Activated CD8-positive, alpha-beta memory T cell treated with anti-CD3 and anti-CD28 coated beads, Interleukin-2, amount 50 U/mL, for 24 hours (primary cell): Measurements from ENCODE around the gene MEF2A.

Experiments used
- DNase-seq: peaks from one replicate; pipeline ENCODE4 v3.0.0-alpha.2; 2020; ENCODE audit errors: extremely low read depth

The MEF2A gene

GRCh38 chr15:99704444-99704838, 138.7 kb downstream of the MEF2A start:
- no peak for DNase-seq

- no peak for DNase-seq
These were observed 140.9 kb downstream of the MEF2A start for GRCh38 chr15:99706557-99707303.

GRCh38 chr15:99707473-99708270, 141.9 kb downstream of the MEF2A start:
- no peak for DNase-seq

GRCh38 chr15:99708563-99708962, 142.8 kb downstream of the MEF2A start:
- no peak for DNase-seq

GRCh38 chr15:99709243-99709986, 143.6 kb downstream of the MEF2A start:
- DNase-seq, result no peak

- DNase-seq, result no peak
These were observed 145.8 kb downstream of the MEF2A start for GRCh38 chr15:99711625-99712024.

GRCh38 chr15:99712415-99712814, 146.6 kb downstream of the MEF2A start:
- DNase-seq, result no peak

GRCh38 chr15:99716540-99717095, 150.8 kb downstream of the MEF2A start:
- DNase-seq, result no peak

- no peak for DNase-seq
These were observed 151.6 kb downstream of the MEF2A start for GRCh38 chr15:99717161-99718009.

GRCh38 chr15:99718421-99718820, 152.6 kb downstream of the MEF2A start:
- no peak for DNase-seq

GRCh38 chr15:99719096-99719541, 153.3 kb downstream of the MEF2A start:
- DNase-seq, result no peak

- no peak for DNase-seq
These were observed 154.7 kb downstream of the MEF2A start for GRCh38 chr15:99720533-99720932.

GRCh38 chr15:99721104-99721778, 155.5 kb downstream of the MEF2A start:
- no peak for DNase-seq

GRCh38 chr15:99721896-99722295, 156.1 kb downstream of the MEF2A start:
- no peak for DNase-seq

GRCh38 chr15:99722406-99722805, 156.6 kb downstream of the MEF2A start:
- no peak for DNase-seq

GRCh38 chr15:99726333-99726732, 160.5 kb downstream of the MEF2A start:
- no peak for DNase-seq

GRCh38 chr15:99727330-99727729, 161.5 kb downstream of the MEF2A start:
- no peak for DNase-seq

- no peak for DNase-seq
These were observed 161.9 kb downstream of the MEF2A start for GRCh38 chr15:99727733-99728132.

GRCh38 chr15:99728916-99729315, 163.1 kb downstream of the MEF2A start:
- no peak for DNase-seq

GRCh38 chr15:99729327-99729726, 163.5 kb downstream of the MEF2A start:
- no peak for DNase-seq

GRCh38 chr15:99729920-99730319, 164.1 kb downstream of the MEF2A start:
- DNase-seq, result no peak
